Naive thymus-derived CD8-positive, alpha-beta T cell (primary cell): ENCODE data around the gene HES3. TPM values are rescaled to one million over a fixed set of nuclear protein-coding genes. Genes with fewer than 3 reads are reported as not detected.

Source experiments
- ATAC-seq, 2 donors: fragments of 150-1000 bp; cut with Tn5 transposase in 1 of 2; sonication (Bioruptor Pico), chemical (Tn5 transposase) in 1 of 2; 1 replicate in 1 of 2; 2 replicates in 1 of 2; pipeline ENCODE4 v1.10.0; 2021; ENCODE audit warnings: mild to moderate bottlenecking in 2 of 2, moderate library complexity in 2 of 2
- POLR2A ChIA-PET: fragments of 350-600 bp; sonication (Branson Sonifier 250); formaldehyde crosslinking; loops from one replicate; lab custom pipeline; 2021; ENCODE audit warnings: antibody characterized with exemption; lab: Charles Lee
- DNase-seq, 10 donors: peaks; one replicate each; pipeline versions ENCODE4 v3.0.0 to v3.0.0-alpha.2; 2020 to 2022
- H3K27ac Mint-ChIP-seq, 10 donors: one replicate each; pipeline ENCODE4 v1.8.0; 2020 to 2022; ENCODE audit warnings: mild to moderate bottlenecking in 10 of 10, mixed read lengths in 10 of 10, moderate library complexity in 4 of 10, inconsistent platforms in 1 of 10
- H3K27me3 Mint-ChIP-seq, 5 donors: one replicate each; pipeline ENCODE4 v1.8.0; 2021 to 2022; ENCODE audit warnings: mixed read lengths in 5 of 5
- H3K36me3 Mint-ChIP-seq, 3 donors: one replicate each; pipeline ENCODE4 v1.8.0; 2020 to 2022; ENCODE audit warnings: mixed read lengths in 3 of 3, mild to moderate bottlenecking in 2 of 3, inconsistent platforms in 1 of 3
- H3K4me1 Mint-ChIP-seq, 4 donors: one replicate each; pipeline ENCODE4 v1.8.0; 2021 to 2022; ENCODE audit warnings: mixed read lengths in 4 of 4
- H3K4me3 Mint-ChIP-seq, 10 donors: one replicate each; pipeline ENCODE4 v1.8.0; 2020 to 2022; ENCODE audit warnings: mild to moderate bottlenecking in 10 of 10, mixed read lengths in 10 of 10, moderate library complexity in 6 of 10, inconsistent platforms in 1 of 10
- H3K9me3 Mint-ChIP-seq, 9 donors: one replicate each; pipeline ENCODE4 v1.8.0; 2020 to 2022; ENCODE audit warnings: mixed read lengths in 9 of 9, mild to moderate bottlenecking in 3 of 9, inconsistent platforms in 1 of 9, moderate library complexity in 1 of 9
- polyA plus RNA-seq, 3 donors: library from polyadenylated mRNA; unstranded; fragments of 300-500 nt; fragmentation: Illumina TruSeq; gene quantifications; one replicate each; pipeline ENCODE4 v1.2.3, GENCODE V29; 2021
- total RNA-seq, 8 experiments: library from RNA in 2 of 8; stranded (reverse) in 2 of 8; gene quantifications; one replicate each; pipeline ENCODE4 v1.2.3 and lab custom pipeline; 2021 to 2026

The HES3 gene
- total and polyA plus RNA-seq, 5 experiments from 2014 or later: not detected

- Mint-ChIP-seq H3K9me3 (no peaks in the 10 kb centered on the region), H3K27me3 (peaks cover 0 to 10% (median 1%) of the 10 kb centered on the region in 5 donors), H3K27ac (no peak within 1 kb of the TSS), H3K4me3 (peak within 1 kb of the TSS; percentile 58 to 84 (median 69)), H3K36me3 (no peaks in the 10 kb centered on the region), H3K4me1 (peaks cover 0 to 14% (median 6%) of the 10 kb centered on the region in 4 donors)
- ATAC-seq (peak; percentile 62 to 72), DNase-seq (peak in 5 of 10 donors; percentile 11 to 55 (median 20))
- POLR2A ChIA-PET: interaction anchor here (1.1 kb wide), 1 partner anchor 14 kb away, joined by 4 read pairs; no protein-coding TSS in a partner anchor
Observed at GRCh38 chr1:6260961-6261614, 17.1 kb downstream of the HES3 start, which contains the start of gene GPR153. Gene GPR153, minus strand, starts transcription at chr1:6261098. Its CDS starts 6,193 bp downstream, at chr1:6254905.

DNA sequence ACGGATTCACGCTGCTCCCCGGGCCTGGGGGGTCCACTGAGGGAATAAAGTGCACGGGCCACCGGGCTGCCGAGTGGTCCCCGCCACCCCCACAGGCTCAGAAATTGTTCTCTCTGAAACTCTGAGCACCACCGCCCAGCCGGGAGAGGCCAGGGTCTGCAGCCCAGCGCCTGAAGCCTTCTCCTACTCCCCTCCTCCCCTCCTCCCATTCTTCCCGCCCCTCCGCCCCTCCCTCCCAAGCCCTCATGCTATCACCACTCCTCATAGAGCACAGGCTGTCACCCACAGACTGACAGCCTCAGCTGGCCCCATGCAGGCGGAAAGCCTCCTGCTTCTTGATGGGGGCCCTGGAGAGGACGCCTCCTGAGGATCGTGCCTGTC lies 17.6 kb downstream of the HES3 start:
- Mint-ChIP-seq H3K27me3 (peaks cover 0 to 10% (median 1%) of the 10 kb centered on the region in 5 donors), H3K4me3 (peak overlapping the region; percentile 58 to 84 (median 68)), H3K4me1 (peaks cover 0 to 14% (median 6%) of the 10 kb centered on the region in 4 donors), H3K9me3 (no peaks in the 10 kb centered on the region), H3K36me3 (no peaks in the 10 kb centered on the region), H3K27ac (no peak overlapping the region)
- POLR2A ChIA-PET: no interaction called here
- no peak for DNase-seq
- no peak for ATAC-seq

DNA sequence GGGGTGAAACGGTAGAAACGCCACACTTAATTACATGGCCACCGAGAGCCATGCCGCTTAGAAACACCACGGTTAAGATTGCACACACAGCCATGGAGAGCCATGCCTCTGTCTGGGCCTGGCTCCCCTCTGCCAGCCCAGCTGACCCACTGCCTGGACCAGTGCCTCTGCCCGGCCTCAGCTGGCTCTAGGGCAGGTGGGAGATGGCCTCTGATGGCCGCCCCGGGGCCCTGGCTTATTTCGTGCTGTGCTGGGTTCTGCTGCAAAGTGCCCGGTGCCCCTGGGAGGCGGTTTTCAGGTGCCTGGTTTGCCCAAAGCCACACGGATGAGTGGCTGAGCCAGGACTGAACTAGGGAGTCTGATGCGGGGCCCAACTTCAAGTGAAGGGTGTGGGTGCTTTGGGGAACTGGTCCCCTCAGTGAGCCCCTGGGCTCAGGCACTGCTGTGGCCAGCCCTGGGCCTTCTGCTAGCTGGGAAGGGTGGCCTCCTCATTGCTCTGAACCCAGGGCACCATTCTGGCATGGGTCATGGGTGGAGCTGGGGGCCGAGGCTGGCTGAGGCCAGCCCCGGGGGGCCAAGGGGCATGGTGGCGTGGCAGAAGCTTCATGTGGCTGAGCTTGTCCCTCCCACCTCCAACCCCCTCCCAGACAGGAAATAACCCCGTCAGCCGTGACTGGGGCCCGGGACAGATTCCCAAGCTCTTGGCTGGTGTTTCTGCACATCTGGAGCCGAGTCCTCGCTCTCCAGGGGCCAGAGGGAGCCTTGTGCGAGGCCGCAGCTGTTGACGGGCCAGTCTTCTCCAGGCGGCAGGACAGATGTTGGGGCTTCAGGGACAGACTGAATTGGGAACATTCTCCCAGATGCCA lies 18.8 kb downstream of the HES3 start:
- POLR2A ChIA-PET: no interaction called here
- H3K27me3 Mint-ChIP-seq: peaks cover 0 to 10% (median 1%) of the 10 kb centered on the region in 5 donors
- DNase-seq: no peak
- H3K9me3 Mint-ChIP-seq: no peaks in the 10 kb centered on the region
- H3K4me3 Mint-ChIP-seq: peak overlapping the region in 2 of 10 donors; percentile 16 to 29
- no peak overlapping the region for H3K27ac Mint-ChIP-seq
- ATAC-seq: no peak
- peaks cover 0 to 14% (median 6%) of the 10 kb centered on the region in 4 donors for H3K4me1 Mint-ChIP-seq
- H3K36me3 Mint-ChIP-seq: no peaks in the 10 kb centered on the region

- Mint-ChIP-seq H3K36me3 (no peaks in the 10 kb centered on the region), H3K4me3 (peak overlapping the region in 2 of 10 donors; percentile 24 to 58), H3K9me3 (no peaks in the 10 kb centered on the region), H3K4me1 (peaks cover 0 to 14% (median 6%) of the 10 kb centered on the region in 4 donors), H3K27ac (no peak overlapping the region), H3K27me3 (peaks cover 0 to 10% (median 0%) of the 10 kb centered on the region in 5 donors)
- no peak for DNase-seq
- POLR2A ChIA-PET: no interaction called here
- ATAC-seq: no peak
Observed at GRCh38 chr1:6263716-6264115, 19.7 kb downstream of the HES3 start.

DNA sequence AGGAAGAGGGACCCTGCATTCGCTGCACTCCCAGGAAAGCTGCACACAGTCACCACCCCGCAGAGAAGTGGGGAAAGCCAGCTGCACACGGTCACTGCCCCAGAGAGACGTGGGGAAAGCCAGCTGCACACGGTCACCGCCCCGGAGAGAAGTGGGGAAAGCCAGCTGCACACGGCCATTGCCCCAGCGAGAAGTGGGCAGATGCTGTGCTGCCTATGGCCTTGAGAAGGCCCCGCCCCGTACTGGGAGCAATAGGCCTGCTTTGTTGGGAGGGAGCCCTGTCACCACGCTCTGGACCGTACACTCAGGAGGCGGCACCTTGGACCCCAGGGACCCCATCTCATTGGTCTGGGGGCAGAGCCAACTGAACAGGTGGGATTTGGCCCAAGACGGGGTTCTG lies 21.2 kb downstream of the HES3 start:
- no peak overlapping the region for H3K4me3 Mint-ChIP-seq
- peaks cover 0 to 4% (median 1%) of the 10 kb centered on the region in 4 donors for H3K4me1 Mint-ChIP-seq
- H3K9me3 Mint-ChIP-seq: no peaks in the 10 kb centered on the region
- no peak overlapping the region for H3K27ac Mint-ChIP-seq
- DNase-seq (no peak), ATAC-seq (no peak)
- POLR2A ChIA-PET: no interaction called here
- H3K27me3 Mint-ChIP-seq: peaks cover 0 to 7% (median 0%) of the 10 kb centered on the region in 5 donors
- no peaks in the 10 kb centered on the region for H3K36me3 Mint-ChIP-seq

DNA sequence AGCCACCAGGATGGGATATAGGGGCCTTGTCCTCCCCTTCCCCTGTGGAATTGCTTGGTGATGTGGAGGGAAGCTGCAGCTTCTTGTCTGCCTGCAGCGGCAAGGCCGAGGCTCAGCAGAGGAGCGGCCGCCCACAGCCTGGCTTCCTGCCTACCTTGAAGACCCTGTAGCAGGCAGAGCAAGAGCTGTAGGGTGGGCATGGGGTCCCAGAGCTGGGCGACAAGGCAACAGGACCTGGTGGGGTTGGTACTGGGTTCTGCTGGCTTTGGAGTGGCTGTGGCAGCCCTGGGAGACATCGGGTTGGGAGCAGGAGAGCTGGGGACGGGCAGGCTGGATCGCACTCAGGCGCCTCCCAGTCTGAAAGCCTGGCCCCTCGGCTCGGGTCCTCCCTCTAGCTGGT lies 22.7 kb downstream of the HES3 start:
- Mint-ChIP-seq H3K9me3 (no peaks in the 10 kb centered on the region), H3K36me3 (no peaks in the 10 kb centered on the region), H3K4me1 (peaks cover 0 to 2% (median 1%) of the 10 kb centered on the region in 4 donors), H3K4me3 (no peak overlapping the region), H3K27me3 (peaks cover 0 to 4% (median 0%) of the 10 kb centered on the region in 5 donors), H3K27ac (no peak overlapping the region)
- POLR2A ChIA-PET: no interaction called here
- ATAC-seq (no peak), DNase-seq (no peak)

- no peak overlapping the region for H3K27ac Mint-ChIP-seq
- ATAC-seq (no peak), DNase-seq (no peak)
- POLR2A ChIA-PET: interaction anchor here (0.6 kb wide), 1 partner anchor 66 kb away, joined by 3 read pairs; no protein-coding TSS in a partner anchor
- H3K27me3 Mint-ChIP-seq: no peaks in the 10 kb centered on the region
- no peaks in the 10 kb centered on the region for H3K9me3 Mint-ChIP-seq
- H3K36me3 Mint-ChIP-seq: no peaks in the 10 kb centered on the region
- no peaks in the 10 kb centered on the region for H3K4me1 Mint-ChIP-seq
- H3K4me3 Mint-ChIP-seq: no peak overlapping the region
Observed at GRCh38 chr1:6267686-6268322, 23.8 kb downstream of the HES3 start.

GRCh38 chr1:6268415-6268814 lies 24.4 kb downstream of the HES3 start:
- no peak overlapping the region for H3K27ac Mint-ChIP-seq
- H3K9me3 Mint-ChIP-seq: no peaks in the 10 kb centered on the region
- no peak overlapping the region for H3K4me3 Mint-ChIP-seq
- no peaks in the 10 kb centered on the region for H3K36me3 Mint-ChIP-seq
- no peak for DNase-seq
- H3K4me1 Mint-ChIP-seq: no peaks in the 10 kb centered on the region
- H3K27me3 Mint-ChIP-seq: no peaks in the 10 kb centered on the region
- no peak for ATAC-seq
- POLR2A ChIA-PET: no interaction called here

DNA sequence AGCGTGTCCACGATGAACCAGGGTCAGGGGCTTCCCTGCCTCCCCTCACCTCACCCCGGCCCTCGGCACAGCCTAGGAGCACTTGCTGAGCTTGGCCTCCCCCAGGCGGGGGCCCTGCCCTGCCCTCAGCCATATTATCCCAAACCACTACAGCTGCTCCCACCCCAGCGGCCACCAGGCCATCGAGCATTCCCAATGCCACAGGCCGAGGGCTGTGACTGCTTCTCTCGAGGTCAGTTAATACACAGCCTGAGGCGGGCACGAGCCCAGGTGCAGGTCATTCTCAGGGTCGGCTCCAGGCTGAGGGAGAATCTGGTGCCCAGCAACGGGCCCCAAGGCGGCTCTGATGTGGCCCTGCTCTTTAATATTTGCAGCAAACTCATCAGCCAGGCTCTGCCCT lies 25.3 kb downstream of the HES3 start:
- POLR2A ChIA-PET: no interaction called here
- Mint-ChIP-seq H3K4me1 (no peaks in the 10 kb centered on the region), H3K36me3 (no peaks in the 10 kb centered on the region), H3K9me3 (no peaks in the 10 kb centered on the region), H3K27me3 (no peaks in the 10 kb centered on the region), H3K27ac (no peak overlapping the region), H3K4me3 (no peak overlapping the region)
- DNase-seq (no peak), ATAC-seq (no peak)

GRCh38 chr1:6269720-6270400 lies 25.9 kb downstream of the HES3 start:
- H3K4me3 Mint-ChIP-seq: no peak overlapping the region
- DNase-seq (no peak), ATAC-seq (no peak)
- no peak overlapping the region for H3K27ac Mint-ChIP-seq
- POLR2A ChIA-PET: no interaction called here
- no peaks in the 10 kb centered on the region for H3K27me3 Mint-ChIP-seq
- H3K9me3 Mint-ChIP-seq: no peaks in the 10 kb centered on the region
- no peaks in the 10 kb centered on the region for H3K36me3 Mint-ChIP-seq
- H3K4me1 Mint-ChIP-seq: no peaks in the 10 kb centered on the region

DNA sequence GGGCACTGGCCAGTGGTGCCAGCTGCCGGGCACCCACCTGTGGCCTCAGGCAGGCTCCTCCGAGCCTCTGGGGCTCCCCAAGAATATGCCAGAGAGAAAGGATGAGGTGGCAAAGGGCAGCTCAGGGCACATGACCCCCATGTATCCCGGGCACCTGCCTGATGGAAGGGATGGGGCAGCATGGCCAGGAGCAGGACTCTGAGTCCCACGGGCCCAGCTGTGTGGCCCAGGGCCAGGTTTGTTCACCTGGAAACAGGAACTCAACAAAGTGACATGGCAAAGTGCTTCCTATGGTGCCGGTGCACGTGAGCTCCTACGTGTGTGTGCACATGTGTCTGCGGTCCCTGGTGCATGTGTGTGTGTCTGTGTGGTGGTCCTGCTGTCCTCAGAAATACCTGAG lies 26.4 kb downstream of the HES3 start:
- Mint-ChIP-seq H3K36me3 (no peaks in the 10 kb centered on the region), H3K4me1 (no peaks in the 10 kb centered on the region), H3K27ac (no peak overlapping the region), H3K27me3 (no peaks in the 10 kb centered on the region), H3K9me3 (no peaks in the 10 kb centered on the region), H3K4me3 (no peak overlapping the region)
- POLR2A ChIA-PET: no interaction called here
- no peak for ATAC-seq
- DNase-seq: no peak

DNA sequence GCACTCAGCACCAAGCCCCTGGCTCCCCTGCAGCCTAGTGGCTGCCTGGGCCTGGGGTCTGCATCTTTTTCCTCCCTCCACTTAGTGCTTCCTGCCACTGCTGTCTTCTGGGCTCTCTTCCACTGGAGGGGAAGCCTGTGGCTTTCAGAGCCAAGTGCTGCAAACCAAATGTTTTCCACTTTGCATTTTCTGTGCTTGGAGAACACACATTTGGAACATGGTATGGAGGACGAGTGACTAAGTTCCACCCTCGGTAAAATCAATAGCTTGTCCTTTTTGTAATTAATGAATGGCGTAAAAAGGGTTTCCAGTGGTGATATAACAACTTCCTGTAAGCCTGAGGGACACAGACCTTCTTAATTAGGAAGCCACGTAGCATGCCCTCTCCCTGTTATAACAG lies 27.0 kb downstream of the HES3 start:
- Mint-ChIP-seq H3K9me3 (no peaks in the 10 kb centered on the region), H3K27ac (no peak overlapping the region), H3K4me3 (no peak overlapping the region), H3K4me1 (no peaks in the 10 kb centered on the region), H3K27me3 (no peaks in the 10 kb centered on the region), H3K36me3 (no peaks in the 10 kb centered on the region)
- ATAC-seq (no peak), DNase-seq (no peak)
- POLR2A ChIA-PET: no interaction called here
